Measurements from ENCODE around the gene NTRK1.

Gene NTRK1

GRCh38 chr1:156860628-156861423 lies at the start of gene NTRK1:
NTRK1 (plus strand) TSS chr1:156860865; CDS start chr1:156860935, 70 bp downstream.
- peak in 22 of 56 donors; percentile 4 to 58 (median 18) for DNase-seq

GRCh38 chr1:156811168-156811567 lies 49.5 kb upstream of the NTRK1 start:
- DNase-seq, result no peak

GRCh38 chr1:156812293-156812990 lies 48.2 kb upstream of the NTRK1 start:
- no peak for DNase-seq

GRCh38 chr1:156813298-156813697 lies 47.4 kb upstream of the NTRK1 start:
- DNase-seq, result no peak

DNA sequence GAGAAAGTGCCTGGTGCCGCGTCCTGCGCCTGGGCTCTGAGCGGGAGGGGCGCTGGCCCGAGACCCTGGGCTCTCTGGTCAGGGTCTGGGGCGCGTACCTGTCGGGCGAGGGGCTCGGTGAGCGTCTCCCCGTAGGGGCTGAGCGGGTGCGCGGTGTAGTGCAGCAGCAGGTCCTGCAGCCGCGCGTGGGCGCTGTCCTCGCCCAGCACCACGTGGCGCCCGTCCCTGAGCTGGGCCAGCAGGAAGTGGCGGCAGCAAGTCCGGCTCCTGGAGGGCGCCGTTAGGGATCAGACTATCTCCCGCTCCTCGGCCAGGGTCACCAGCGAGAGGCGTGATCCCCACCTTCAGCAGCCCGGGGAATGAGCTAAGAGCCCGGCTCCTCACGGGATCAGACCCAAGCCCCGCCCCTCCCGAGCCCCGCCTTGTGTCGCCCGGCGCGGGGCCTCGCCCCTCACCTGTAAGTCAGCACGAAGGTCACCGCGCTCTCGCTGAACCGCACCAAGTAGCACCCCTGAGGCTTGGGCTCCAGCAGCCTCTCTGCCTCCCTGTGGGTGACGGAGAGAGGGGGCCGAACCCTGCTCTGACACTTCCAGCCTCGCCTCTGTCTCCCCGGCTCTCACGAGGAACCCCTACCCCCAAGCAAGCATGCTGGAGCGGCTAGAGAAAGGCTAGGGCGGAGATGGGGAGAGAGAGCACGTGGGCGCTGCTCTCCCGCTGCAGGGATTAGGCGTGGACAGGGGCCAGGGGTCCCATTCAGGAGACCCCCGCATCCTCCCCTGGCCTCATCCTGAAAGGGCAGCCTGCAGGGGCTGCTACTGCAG lies 46.7 kb upstream of the NTRK1 start:
- peak in 33 of 56 donors; percentile 7 to 74 (median 27) for DNase-seq

DNA sequence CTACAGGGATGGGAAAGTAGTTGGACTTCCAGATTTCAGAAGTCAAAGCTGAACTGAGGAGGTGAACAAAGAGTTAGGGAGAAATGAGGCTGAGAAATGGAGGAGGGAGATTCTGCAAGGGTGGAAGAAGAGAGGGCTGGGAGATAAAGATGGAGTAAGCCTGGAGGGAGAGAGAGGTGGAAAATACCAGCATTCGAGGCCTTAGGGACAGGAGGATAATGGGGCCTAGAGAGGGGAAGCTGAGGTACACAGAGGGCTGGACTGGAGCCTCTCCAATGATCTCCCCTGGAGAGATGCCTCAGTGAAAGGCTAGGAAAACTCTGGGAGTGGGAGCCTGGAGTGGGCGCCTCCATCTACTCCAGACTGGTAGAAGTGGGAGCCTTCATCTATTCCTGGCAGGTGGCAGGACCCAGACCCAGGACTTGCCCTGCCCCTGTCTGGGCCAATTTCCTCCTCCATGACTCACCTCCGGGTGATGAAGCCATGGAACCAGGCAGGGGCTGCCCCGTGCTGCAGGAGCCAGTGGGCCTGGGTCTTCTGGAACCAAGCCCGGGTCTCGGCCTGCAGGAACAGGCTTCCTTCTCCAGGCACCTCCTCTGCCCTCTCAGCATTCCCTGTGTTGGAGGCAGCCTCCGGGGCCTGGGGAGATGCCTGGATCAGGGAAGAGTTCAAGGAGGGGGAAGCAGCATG lies 45.9 kb upstream of the NTRK1 start:
- no peak for DNase-seq

- DNase-seq, result no peak
Observed at GRCh38 chr1:156815307-156815826, 45.3 kb upstream of the NTRK1 start.

- no peak for DNase-seq
Observed at GRCh38 chr1:156815961-156816422, 44.7 kb upstream of the NTRK1 start.

GRCh38 chr1:156816561-156817328 lies 43.9 kb upstream of the NTRK1 start, which contains the start of gene SH2D2A:
SH2D2A (minus strand) TSS chr1:156816848; CDS start chr1:156816708, 140 bp downstream.
- no peak for DNase-seq

DNA sequence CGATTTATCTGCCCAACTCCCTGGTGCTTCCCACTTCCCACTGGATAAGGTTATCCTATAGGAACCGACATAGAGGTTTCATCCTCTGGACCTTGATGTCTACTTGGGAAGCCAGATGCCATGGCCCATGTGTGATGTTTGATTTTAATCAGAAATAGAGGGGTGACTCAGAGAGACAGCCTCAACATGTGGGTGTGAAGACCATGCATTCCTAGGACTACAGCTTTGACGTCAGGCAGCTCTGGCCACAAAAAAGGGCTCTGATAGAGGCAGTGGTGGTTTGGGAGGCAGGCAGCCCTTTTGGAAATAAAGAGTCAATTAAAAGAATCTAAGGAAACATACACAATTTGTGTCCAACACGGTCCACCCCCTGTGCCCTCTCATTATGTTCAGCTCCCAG lies 38.9 kb upstream of the NTRK1 start:
- no peak for DNase-seq

GRCh38 chr1:156822680-156823079 lies 38.0 kb upstream of the NTRK1 start:
- DNase-seq, result no peak

DNA sequence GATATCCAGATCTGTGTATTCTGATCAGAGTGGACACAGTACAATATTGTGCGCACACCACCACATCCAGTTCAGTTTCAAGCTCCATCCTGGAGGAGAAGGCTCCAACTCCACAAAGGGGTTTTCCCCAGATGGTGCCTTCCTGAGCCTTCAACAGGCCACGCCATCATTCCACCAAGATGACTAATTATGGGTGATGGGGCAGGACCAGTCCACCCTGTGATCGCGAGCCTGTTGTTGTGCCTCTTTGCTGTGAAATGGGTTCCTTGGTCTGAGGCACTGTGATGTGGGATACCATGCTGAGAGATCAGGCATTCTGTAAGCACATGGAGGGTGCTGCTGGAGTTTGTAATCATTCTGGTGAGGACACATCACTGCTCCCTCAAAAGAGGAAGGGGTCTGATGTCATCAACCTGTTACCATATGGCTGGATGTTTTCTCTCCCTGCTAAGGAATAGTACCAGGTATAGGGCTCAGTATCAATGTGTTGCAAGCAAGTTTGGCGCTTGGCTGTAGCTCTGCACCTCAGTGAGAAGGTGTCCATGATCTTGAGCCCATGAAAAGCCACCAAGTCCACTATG lies 37.4 kb upstream of the NTRK1 start:
- DNase-seq, result no peak

GRCh38 chr1:156826630-156827029 lies 34.0 kb upstream of the NTRK1 start:
- no peak for DNase-seq

- DNase-seq, result no peak
Observed at GRCh38 chr1:156828400-156829124, 32.1 kb upstream of the NTRK1 start.

DNA sequence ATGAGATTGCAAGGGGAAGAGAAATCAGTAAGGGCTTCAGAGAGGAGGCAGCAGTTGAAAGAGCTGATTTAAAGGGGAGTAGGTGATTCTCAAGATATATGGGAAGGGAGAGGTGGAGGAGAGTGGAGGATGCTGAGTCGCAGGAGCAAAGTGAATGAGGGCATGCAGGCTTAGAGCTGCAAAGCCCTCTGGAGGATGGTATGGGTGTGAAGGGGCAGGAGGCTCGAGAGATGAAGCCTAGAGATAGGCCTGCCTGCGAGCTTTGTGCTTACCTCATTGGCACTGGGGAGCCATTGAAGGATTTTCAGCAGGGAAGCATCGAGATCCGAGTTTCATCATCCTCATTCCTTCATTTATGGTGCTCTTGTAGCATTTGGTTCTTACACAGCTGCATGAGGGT lies 28.2 kb upstream of the NTRK1 start:
- no peak for DNase-seq

DNA sequence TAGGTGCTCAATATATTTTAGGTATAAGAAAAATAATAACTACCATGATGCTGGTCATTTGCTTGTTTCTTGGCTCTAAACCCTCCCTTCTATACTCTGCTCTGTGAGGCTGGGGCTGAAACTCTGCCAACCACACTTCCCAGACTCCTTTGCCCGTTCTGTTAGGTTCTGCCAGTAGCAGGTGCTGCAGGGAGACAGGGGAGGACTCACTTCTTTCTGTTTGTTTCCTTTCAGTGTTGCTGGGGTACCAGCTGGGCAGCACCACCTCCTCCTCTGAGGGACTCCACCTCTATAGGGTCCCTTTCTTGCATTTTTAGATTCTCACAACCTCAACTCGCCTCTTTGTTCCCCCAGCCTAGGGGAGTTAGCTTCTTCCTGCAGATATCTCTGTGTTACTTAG lies 27.1 kb upstream of the NTRK1 start:
- no peak for DNase-seq

DNA sequence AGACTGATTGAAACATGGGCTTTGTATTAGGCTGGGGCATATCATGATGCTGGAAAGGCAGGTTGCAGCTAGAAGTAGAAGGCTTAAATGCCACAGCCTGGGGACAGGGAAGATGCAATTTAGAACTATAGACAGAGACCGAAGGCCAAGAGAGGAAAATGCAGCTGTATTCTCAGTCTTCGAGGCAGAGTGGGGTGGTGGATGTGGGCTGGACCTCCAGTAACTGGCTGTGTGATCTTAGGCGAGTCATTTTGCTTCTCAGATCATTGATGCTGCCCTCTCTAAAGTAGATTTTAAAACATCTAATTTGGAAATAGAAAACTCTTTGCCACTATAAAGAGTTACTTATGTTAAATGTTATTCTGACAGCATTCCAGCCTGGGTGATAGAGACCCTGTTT lies 26.3 kb upstream of the NTRK1 start:
- DNase-seq, result no peak

GRCh38 chr1:156836041-156836654 lies 24.5 kb upstream of the NTRK1 start:
- no peak for DNase-seq
